ENCODE measurements around the gene ODAD3. TPM values are rescaled to one million over a fixed set of nuclear protein-coding genes. Genes with fewer than 3 reads are reported as not detected.

Gene ODAD3
- total RNA-seq, 1 donor from 2014 or later: 0.66 TPM

DNA sequence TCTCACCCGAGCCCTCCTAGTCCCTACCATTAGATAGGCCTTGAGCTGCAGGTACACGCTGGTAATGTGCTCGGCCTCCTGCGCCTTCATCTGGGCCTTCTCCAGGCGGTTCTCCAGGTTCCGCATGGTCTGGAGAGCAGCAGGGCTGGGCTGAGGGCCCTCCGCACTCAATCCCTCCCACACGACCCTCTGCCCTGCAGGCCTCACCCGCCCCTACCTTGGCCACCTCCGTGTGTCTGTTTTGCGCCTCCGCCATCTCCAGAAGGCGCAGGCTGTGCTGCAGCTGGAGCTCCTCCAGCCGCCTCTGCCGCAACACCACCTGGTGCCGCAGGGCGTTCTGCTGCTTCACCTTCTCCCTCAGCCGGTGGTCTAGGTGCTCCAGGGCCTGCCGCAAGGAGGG is 8.3 kb downstream of the ODAD3 start:
- Histone ChIP-seq H3K79me2 (ENCODE audit: insufficient read depth, low read length) (no peaks in the 10 kb centered on the region), H3K27ac (ENCODE audit: low read depth, low read length) (no peak overlapping the region), H3K27me3 (ENCODE audit: insufficient read depth, low read length) (peaks cover 22% of the 10 kb centered on the region), H2AFZ (ENCODE audit: low read depth, low read length) (no peak overlapping the region), H3K4me3 (ENCODE audit: insufficient read depth, low read depth, low read length) (no peak overlapping the region), H4K20me1 (ENCODE audit: insufficient read depth, low read length) (no peaks in the 10 kb centered on the region), H3K9me3 (ENCODE audit: insufficient read depth, low read depth, low read length) (no peaks in the 10 kb centered on the region), H3K36me3 (ENCODE audit: insufficient read depth, low read length) (no peaks in the 10 kb centered on the region), H3K9ac (ENCODE audit: low read length) (no peak overlapping the region), H3K4me2 (ENCODE audit: low read length) (no peak overlapping the region), H3K4me1 (ENCODE audit: insufficient read depth, low read length) (no peaks in the 10 kb centered on the region)
- no peak overlapping the region for H3K4me3 Mint-ChIP-seq (ENCODE audit: unreplicated experiment)
- H3K36me3 Mint-ChIP-seq (ENCODE audit: low read depth, unreplicated experiment): no peaks in the 10 kb centered on the region
- H3K4me1 Mint-ChIP-seq (ENCODE audit: low read depth, unreplicated experiment): no peaks in the 10 kb centered on the region
- peaks cover 19% of the 10 kb centered on the region for H3K27me3 Mint-ChIP-seq (ENCODE audit: low read depth, unreplicated experiment)
- FAIRE-seq (no peak), DNase-seq (ENCODE audit: low read depth) (no peak)
- peaks cover 3% of the 10 kb centered on the region for H3K9me3 Mint-ChIP-seq (ENCODE audit: unreplicated experiment)
- TF ChIP-seq, protein P1, sequence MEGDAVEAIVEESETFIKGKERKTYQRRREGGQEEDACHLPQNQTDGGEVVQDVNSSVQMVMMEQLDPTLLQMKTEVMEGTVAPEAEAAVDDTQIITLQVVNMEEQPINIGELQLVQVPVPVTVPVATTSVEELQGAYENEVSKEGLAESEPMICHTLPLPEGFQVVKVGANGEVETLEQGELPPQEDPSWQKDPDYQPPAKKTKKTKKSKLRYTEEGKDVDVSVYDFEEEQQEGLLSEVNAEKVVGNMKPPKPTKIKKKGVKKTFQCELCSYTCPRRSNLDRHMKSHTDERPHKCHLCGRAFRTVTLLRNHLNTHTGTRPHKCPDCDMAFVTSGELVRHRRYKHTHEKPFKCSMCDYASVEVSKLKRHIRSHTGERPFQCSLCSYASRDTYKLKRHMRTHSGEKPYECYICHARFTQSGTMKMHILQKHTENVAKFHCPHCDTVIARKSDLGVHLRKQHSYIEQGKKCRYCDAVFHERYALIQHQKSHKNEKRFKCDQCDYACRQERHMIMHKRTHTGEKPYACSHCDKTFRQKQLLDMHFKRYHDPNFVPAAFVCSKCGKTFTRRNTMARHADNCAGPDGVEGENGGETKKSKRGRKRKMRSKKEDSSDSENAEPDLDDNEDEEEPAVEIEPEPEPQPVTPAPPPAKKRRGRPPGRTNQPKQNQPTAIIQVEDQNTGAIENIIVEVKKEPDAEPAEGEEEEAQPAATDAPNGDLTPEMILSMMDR (IDR thresholded peaks at IDR 0.05; ENCODE audit: insufficient read depth, low read depth, low read length): no peak
- H3K27ac Mint-ChIP-seq (ENCODE audit: unreplicated experiment): no peak overlapping the region

- DNase-seq (ENCODE audit: low read depth) (no peak), FAIRE-seq (no peak)
- Mint-ChIP-seq H3K9me3 (ENCODE audit: unreplicated experiment) (peaks cover 3% of the 10 kb centered on the region), H3K4me3 (ENCODE audit: unreplicated experiment) (no peak overlapping the region), H3K4me1 (ENCODE audit: low read depth, unreplicated experiment) (no peaks in the 10 kb centered on the region), H3K27me3 (ENCODE audit: low read depth, unreplicated experiment) (peaks cover 27% of the 10 kb centered on the region), H3K36me3 (ENCODE audit: low read depth, unreplicated experiment) (no peaks in the 10 kb centered on the region), H3K27ac (ENCODE audit: unreplicated experiment) (no peak overlapping the region)
- no peak for TF ChIP-seq EZH2 (IDR thresholded peaks at IDR 0.05; ENCODE audit: insufficient read depth, low read length)
- Histone ChIP-seq H3K79me2 (ENCODE audit: insufficient read depth, low read length) (no peaks in the 10 kb centered on the region), H3K9ac (ENCODE audit: low read length) (no peak overlapping the region), H3K4me3 (ENCODE audit: insufficient read depth, low read depth, low read length) (no peak overlapping the region), H3K27me3 (ENCODE audit: insufficient read depth, low read length) (peaks cover 28% of the 10 kb centered on the region), H3K36me3 (ENCODE audit: insufficient read depth, low read length) (no peaks in the 10 kb centered on the region), H3K4me1 (ENCODE audit: insufficient read depth, low read length) (peaks cover 3% of the 10 kb centered on the region), H2AFZ (ENCODE audit: low read depth, low read length) (no peak overlapping the region), H4K20me1 (ENCODE audit: insufficient read depth, low read length) (no peaks in the 10 kb centered on the region), H3K9me3 (ENCODE audit: insufficient read depth, low read depth, low read length) (no peaks in the 10 kb centered on the region), H3K27ac (ENCODE audit: low read depth, low read length) (no peak overlapping the region), H3K4me2 (ENCODE audit: low read length) (no peak overlapping the region)
Measured at GRCh38 chr19:11425719-11426457, 9.0 kb downstream of the ODAD3 start.

- Mint-ChIP-seq H3K4me1 (ENCODE audit: low read depth, unreplicated experiment) (no peaks in the 10 kb centered on the region), H3K9me3 (ENCODE audit: unreplicated experiment) (peaks cover 3% of the 10 kb centered on the region), H3K36me3 (ENCODE audit: low read depth, unreplicated experiment) (no peaks in the 10 kb centered on the region), H3K27ac (ENCODE audit: unreplicated experiment) (no peak overlapping the region), H3K4me3 (ENCODE audit: unreplicated experiment) (no peak overlapping the region), H3K27me3 (ENCODE audit: low read depth, unreplicated experiment) (peaks cover 39% of the 10 kb centered on the region)
- H3K27ac ChIP-seq (ENCODE audit: low read depth, low read length): no peak overlapping the region
- DNase-seq (ENCODE audit: low read depth) (no peak), FAIRE-seq (no peak)
- H3K36me3 ChIP-seq (ENCODE audit: insufficient read depth, low read length): no peaks in the 10 kb centered on the region
- H2AFZ ChIP-seq (ENCODE audit: low read depth, low read length): no peak overlapping the region
- H3K9ac ChIP-seq (ENCODE audit: low read length): no peak overlapping the region
- no peak overlapping the region for H3K4me2 ChIP-seq (ENCODE audit: low read length)
- H3K27me3 ChIP-seq (ENCODE audit: insufficient read depth, low read length): peaks cover 47% of the 10 kb centered on the region
- no peaks in the 10 kb centered on the region for H4K20me1 ChIP-seq (ENCODE audit: insufficient read depth, low read length)
- no peaks in the 10 kb centered on the region for H3K9me3 ChIP-seq (ENCODE audit: insufficient read depth, low read depth, low read length)
- H3K4me1 ChIP-seq (ENCODE audit: insufficient read depth, low read length): peaks cover 3% of the 10 kb centered on the region
- no peaks in the 10 kb centered on the region for H3K79me2 ChIP-seq (ENCODE audit: insufficient read depth, low read length)
- no peak for TF ChIP-seq EZH2 (IDR thresholded peaks at IDR 0.05; ENCODE audit: insufficient read depth, low read length)
- TF ChIP-seq, protein P1 (IDR thresholded peaks at IDR 0.05; ENCODE audit: insufficient read depth, low read depth, low read length): no peak
- H3K4me3 ChIP-seq (ENCODE audit: insufficient read depth, low read depth, low read length): no peak overlapping the region
Measured at GRCh38 chr19:11423791-11424181, 11.1 kb downstream of the ODAD3 start.
